NB4 (cell line): ENCODE data around the gene DCLK1.

Source experiments
- DNase-seq: peaks from one replicate; pipeline ENCODE4 v3.0.0; 2010; ENCODE audit warnings: low read depth
- H3K4me3 ChIP-seq: one replicate; pipeline ENCODE4 v1.5.1; 2011; ENCODE audit warnings: mild to moderate bottlenecking, low read depth, low read length, moderate library complexity
- CTCF ChIP-seq: IDR thresholded peaks from one replicate; pipeline ENCODE4 v1.5.1; 2012; ENCODE audit warnings: low read depth, low read length
- MYC ChIP-seq: IDR thresholded peaks from 2 replicates; pipeline ENCODE4 v1.6.1; 2011; ENCODE audit warnings: low read depth, low read length
- POLR2A ChIP-seq: IDR thresholded peaks from 2 replicates; pipeline ENCODE4 v1.6.1; 2011; ENCODE audit warnings: mild to moderate bottlenecking; ENCODE audit not compliant: insufficient read length; ENCODE audit errors: extremely low read depth
- TF ChIP-seq, protein P1 (sequence below): IDR thresholded peaks from 2 replicates; pipeline ENCODE4 v1.6.1; 2011; ENCODE audit warnings: low read depth, low read length

DCLK1 gene

GRCh38 chr13:35791184-35791851 lies 339.9 kb downstream of the DCLK1 start:
- no peak overlapping the region for H3K4me3 ChIP-seq
- no peak for DNase-seq
- TF ChIP-seq, protein P1, sequence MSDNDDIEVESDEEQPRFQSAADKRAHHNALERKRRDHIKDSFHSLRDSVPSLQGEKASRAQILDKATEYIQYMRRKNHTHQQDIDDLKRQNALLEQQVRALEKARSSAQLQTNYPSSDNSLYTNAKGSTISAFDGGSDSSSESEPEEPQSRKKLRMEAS = no peak
- TF ChIP-seq MYC = no peak
- no peak for TF ChIP-seq CTCF
- TF ChIP-seq POLR2A = no peak

GRCh38 chr13:35789335-35790165 lies 341.6 kb downstream of the DCLK1 start:
- TF ChIP-seq, protein P1 = no peak
- TF ChIP-seq CTCF (peak; percentile 40), POLR2A (no peak), MYC (no peak)
- H3K4me3 ChIP-seq = no peak overlapping the region
- peak; percentile 51 for DNase-seq

DNA sequence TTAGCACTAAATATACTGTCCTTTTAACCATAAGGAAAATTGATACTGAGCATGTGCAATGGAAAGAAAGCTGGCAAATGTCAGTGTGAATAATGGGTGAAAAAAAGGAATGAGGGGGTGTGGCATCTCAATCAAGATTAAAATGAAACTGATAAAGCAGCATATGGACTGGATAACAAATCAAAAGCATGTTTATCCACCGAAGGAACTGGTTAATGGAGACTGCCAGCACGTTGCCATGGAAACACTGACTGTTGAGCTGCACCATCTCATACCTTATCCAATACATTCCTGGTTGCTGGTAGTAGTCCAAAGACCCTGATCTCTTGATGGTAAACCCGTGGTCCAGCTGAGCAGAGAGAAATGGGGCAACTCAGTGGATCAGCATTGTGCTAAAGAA lies 343.2 kb downstream of the DCLK1 start:
- no peak for DNase-seq
- TF ChIP-seq CTCF (no peak), POLR2A (no peak), MYC (no peak)
- TF ChIP-seq, protein P1 = no peak
- no peak overlapping the region for H3K4me3 ChIP-seq

- H3K4me3 ChIP-seq = no peak overlapping the region
- no peak for TF ChIP-seq POLR2A
- TF ChIP-seq, protein P1 = no peak
- no peak for TF ChIP-seq CTCF
- no peak for TF ChIP-seq MYC
- no peak for DNase-seq
Observed at GRCh38 chr13:35785576-35786303, 345.4 kb downstream of the DCLK1 start.

GRCh38 chr13:35784286-35784951 lies 346.8 kb downstream of the DCLK1 start:
- no peak overlapping the region for H3K4me3 ChIP-seq
- TF ChIP-seq, protein P1 = no peak
- TF ChIP-seq MYC (no peak), POLR2A (no peak), CTCF (no peak)
- no peak for DNase-seq
